Neural crest cell (in vitro differentiated cells): Measurements from ENCODE around the gene PHF21B. TPM values are rescaled to one million over a fixed set of nuclear protein-coding genes. Genes with fewer than 3 reads are reported as not detected.

Experiments used
- DNase-seq: peaks from one replicate; pipeline ENCODE4 v3.0.0; 2021; ENCODE audit warnings: low read depth, mixed read lengths, low spot score
- H3K27ac Mint-ChIP-seq: one replicate; pipeline ENCODE4 v1.8.0; 2021; ENCODE audit warnings: mild to moderate bottlenecking, mixed read lengths; ENCODE audit not compliant: unreplicated experiment
- H3K27me3 Mint-ChIP-seq: 2 replicates; pipeline ENCODE4 v1.8.0; 2021; ENCODE audit warnings: low read depth, mild to moderate bottlenecking, mixed read lengths
- H3K36me3 Mint-ChIP-seq: 2 replicates; pipeline ENCODE4 v1.8.0; 2021; ENCODE audit warnings: low read depth, mild to moderate bottlenecking, mixed read lengths
- H3K4me1 Mint-ChIP-seq: 2 replicates; pipeline ENCODE4 v1.8.0; 2021; ENCODE audit warnings: mixed read lengths
- H3K4me3 Mint-ChIP-seq: one replicate; pipeline ENCODE4 v1.8.0; 2021; ENCODE audit warnings: mild to moderate bottlenecking, mixed read lengths
- H3K9me3 Mint-ChIP-seq: 2 replicates; pipeline ENCODE4 v1.8.0; 2021; ENCODE audit warnings: mixed read lengths
- total RNA-seq: library from RNA; stranded (reverse); gene quantifications from 2 replicates; pipeline ENCODE4 v1.2.1, GENCODE V29; 2021
- TF ChIP-seq, protein P1 (sequence below): fragments of 200-600 bp; sonication (generic); conservative IDR thresholded peaks from 2 replicates; pipeline ENCODE4 v1.5.0; 2021; ENCODE audit warnings: antibody characterized with exemption, mild to moderate bottlenecking

The PHF21B gene
- total RNA-seq, 1 donor from 2014 or later = 40.4 TPM

- no peak overlapping the region for H3K27ac Mint-ChIP-seq
- TF ChIP-seq, protein P1, sequence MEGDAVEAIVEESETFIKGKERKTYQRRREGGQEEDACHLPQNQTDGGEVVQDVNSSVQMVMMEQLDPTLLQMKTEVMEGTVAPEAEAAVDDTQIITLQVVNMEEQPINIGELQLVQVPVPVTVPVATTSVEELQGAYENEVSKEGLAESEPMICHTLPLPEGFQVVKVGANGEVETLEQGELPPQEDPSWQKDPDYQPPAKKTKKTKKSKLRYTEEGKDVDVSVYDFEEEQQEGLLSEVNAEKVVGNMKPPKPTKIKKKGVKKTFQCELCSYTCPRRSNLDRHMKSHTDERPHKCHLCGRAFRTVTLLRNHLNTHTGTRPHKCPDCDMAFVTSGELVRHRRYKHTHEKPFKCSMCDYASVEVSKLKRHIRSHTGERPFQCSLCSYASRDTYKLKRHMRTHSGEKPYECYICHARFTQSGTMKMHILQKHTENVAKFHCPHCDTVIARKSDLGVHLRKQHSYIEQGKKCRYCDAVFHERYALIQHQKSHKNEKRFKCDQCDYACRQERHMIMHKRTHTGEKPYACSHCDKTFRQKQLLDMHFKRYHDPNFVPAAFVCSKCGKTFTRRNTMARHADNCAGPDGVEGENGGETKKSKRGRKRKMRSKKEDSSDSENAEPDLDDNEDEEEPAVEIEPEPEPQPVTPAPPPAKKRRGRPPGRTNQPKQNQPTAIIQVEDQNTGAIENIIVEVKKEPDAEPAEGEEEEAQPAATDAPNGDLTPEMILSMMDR = no peak
- peaks cover 30% of the 10 kb centered on the region for H3K4me1 Mint-ChIP-seq
- no peak for DNase-seq
- H3K36me3 Mint-ChIP-seq = peaks cover 14% of the 10 kb centered on the region
- no peak overlapping the region for H3K4me3 Mint-ChIP-seq
- H3K9me3 Mint-ChIP-seq = peaks cover 5% of the 10 kb centered on the region
- H3K27me3 Mint-ChIP-seq = no peaks in the 10 kb centered on the region
Observed at GRCh38 chr22:44983878-44984482, 25.8 kb downstream of the PHF21B start.

- DNase-seq = no peak
- no peak overlapping the region for H3K27ac Mint-ChIP-seq
- peaks cover 11% of the 10 kb centered on the region for H3K36me3 Mint-ChIP-seq
- H3K9me3 Mint-ChIP-seq = peaks cover 5% of the 10 kb centered on the region
- peaks cover 30% of the 10 kb centered on the region for H3K4me1 Mint-ChIP-seq
- TF ChIP-seq, protein P1 = no peak
- no peak overlapping the region for H3K4me3 Mint-ChIP-seq
- no peaks in the 10 kb centered on the region for H3K27me3 Mint-ChIP-seq
Observed at GRCh38 chr22:44982445-44982844, 27.4 kb downstream of the PHF21B start.

- no peak overlapping the region for H3K4me3 Mint-ChIP-seq
- no peak overlapping the region for H3K27ac Mint-ChIP-seq
- peaks cover 11% of the 10 kb centered on the region for H3K36me3 Mint-ChIP-seq
- no peaks in the 10 kb centered on the region for H3K27me3 Mint-ChIP-seq
- TF ChIP-seq, protein P1 = no peak
- H3K4me1 Mint-ChIP-seq = peaks cover 30% of the 10 kb centered on the region
- no peak for DNase-seq
- peaks cover 5% of the 10 kb centered on the region for H3K9me3 Mint-ChIP-seq
Observed at GRCh38 chr22:44981857-44982256, 27.9 kb downstream of the PHF21B start.

GRCh38 chr22:44979154-44979553, 30.7 kb downstream of the PHF21B start:
- no peak for DNase-seq
- peaks cover 34% of the 10 kb centered on the region for H3K4me1 Mint-ChIP-seq
- no peak overlapping the region for H3K27ac Mint-ChIP-seq
- TF ChIP-seq, protein P1 = no peak
- H3K27me3 Mint-ChIP-seq = no peaks in the 10 kb centered on the region
- H3K36me3 Mint-ChIP-seq = peaks cover 4% of the 10 kb centered on the region
- H3K9me3 Mint-ChIP-seq = peaks cover 4% of the 10 kb centered on the region
- no peak overlapping the region for H3K4me3 Mint-ChIP-seq

GRCh38 chr22:44975427-44976262, 34.2 kb downstream of the PHF21B start:
- H3K4me3 Mint-ChIP-seq = no peak overlapping the region

More at GRCh38 chr22:44975427-44976262, 34.2 kb downstream of the PHF21B start:
- DNase-seq = peak; percentile 96
- TF ChIP-seq, protein P1 = peak; percentile 88
- Mint-ChIP-seq H3K27me3 (no peaks in the 10 kb centered on the region), H3K9me3 (no peaks in the 10 kb centered on the region), H3K4me1 (peaks cover 18% of the 10 kb centered on the region), H3K36me3 (no peaks in the 10 kb centered on the region), H3K27ac (no peak overlapping the region)
